ENCODE data around the gene CDH20. TPM values are rescaled to one million over a fixed set of nuclear protein-coding genes. Genes with fewer than 3 reads are reported as not detected.

CDH20 gene
- total RNA-seq, 1 experiment from 2014 or later: not detected

DNA sequence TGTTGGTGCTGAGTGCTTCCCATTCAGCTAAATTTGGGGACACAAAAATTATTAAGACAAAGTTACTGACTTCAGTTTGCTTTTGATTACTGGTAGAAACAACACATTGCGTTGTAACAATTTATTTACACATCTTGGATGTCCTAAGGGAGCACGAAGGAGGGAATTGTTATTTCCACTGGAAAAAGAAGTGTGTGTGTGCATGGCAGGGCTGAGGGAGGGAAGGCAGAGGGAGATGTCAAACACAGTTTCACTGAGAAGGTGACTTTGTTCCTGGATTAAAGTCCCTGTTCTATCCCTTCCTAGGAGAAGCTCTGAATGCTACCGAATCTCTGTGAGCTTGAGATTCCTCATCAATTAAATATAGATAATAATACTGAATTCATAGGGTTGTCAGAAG lies 3.8 kb upstream of the CDH20 start:
- Mint-ChIP-seq H3K4me1 (ENCODE audit: insufficient read depth, unreplicated experiment) (peaks cover 5% of the 10 kb centered on the region), H3K9me3 (ENCODE audit: unreplicated experiment) (no peaks in the 10 kb centered on the region), H3K4me3 (ENCODE audit: unreplicated experiment) (no peak overlapping the region), H3K27me3 (ENCODE audit: insufficient read depth, unreplicated experiment) (peaks cover 12% of the 10 kb centered on the region), H3K27ac (ENCODE audit: low read depth, unreplicated experiment) (no peak overlapping the region), H3K36me3 (ENCODE audit: insufficient read depth, unreplicated experiment) (no peaks in the 10 kb centered on the region)
- intact Hi-C loops (cut with micrococcal nuclease): loop anchor here (10.0 kb wide), 1 partner anchor 45 kb away; no protein-coding TSS in a partner anchor
- TF ChIP-seq, protein P1, sequence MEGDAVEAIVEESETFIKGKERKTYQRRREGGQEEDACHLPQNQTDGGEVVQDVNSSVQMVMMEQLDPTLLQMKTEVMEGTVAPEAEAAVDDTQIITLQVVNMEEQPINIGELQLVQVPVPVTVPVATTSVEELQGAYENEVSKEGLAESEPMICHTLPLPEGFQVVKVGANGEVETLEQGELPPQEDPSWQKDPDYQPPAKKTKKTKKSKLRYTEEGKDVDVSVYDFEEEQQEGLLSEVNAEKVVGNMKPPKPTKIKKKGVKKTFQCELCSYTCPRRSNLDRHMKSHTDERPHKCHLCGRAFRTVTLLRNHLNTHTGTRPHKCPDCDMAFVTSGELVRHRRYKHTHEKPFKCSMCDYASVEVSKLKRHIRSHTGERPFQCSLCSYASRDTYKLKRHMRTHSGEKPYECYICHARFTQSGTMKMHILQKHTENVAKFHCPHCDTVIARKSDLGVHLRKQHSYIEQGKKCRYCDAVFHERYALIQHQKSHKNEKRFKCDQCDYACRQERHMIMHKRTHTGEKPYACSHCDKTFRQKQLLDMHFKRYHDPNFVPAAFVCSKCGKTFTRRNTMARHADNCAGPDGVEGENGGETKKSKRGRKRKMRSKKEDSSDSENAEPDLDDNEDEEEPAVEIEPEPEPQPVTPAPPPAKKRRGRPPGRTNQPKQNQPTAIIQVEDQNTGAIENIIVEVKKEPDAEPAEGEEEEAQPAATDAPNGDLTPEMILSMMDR (IDR thresholded peaks at IDR 0.05; ENCODE audit: unreplicated experiment): no peak
- no TSS peak for BruUV-seq (replicated peaks)
- ChIA-PET CTCF (no interaction called here), POLR2A (no interaction called here)
- no peak for DNase-seq (ENCODE audit: unreplicated experiment)

DNA sequence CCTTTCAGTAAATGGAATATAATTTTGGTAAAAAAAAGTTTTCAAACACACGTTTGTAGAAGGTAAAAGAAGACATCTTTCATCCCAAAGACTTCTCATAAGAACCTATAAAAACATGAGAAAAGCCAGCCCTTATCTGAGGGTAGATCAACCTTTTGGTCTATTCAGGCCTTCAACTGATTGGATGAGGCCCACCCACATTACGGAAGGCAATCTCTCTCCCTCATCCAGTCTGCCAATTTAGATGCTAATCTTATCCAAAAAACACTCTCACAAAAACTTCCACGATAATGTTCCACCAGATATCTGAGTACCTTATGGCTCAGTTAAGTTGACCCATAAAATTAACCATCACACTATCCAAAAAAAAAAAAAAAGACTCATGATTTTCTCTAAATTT lies 2.2 kb upstream of the CDH20 start:
- no TSS peak for BruUV-seq (replicated peaks)
- Mint-ChIP-seq H3K36me3 (ENCODE audit: insufficient read depth, unreplicated experiment) (no peaks in the 10 kb centered on the region), H3K27me3 (ENCODE audit: insufficient read depth, unreplicated experiment) (peaks cover 25% of the 10 kb centered on the region), H3K9me3 (ENCODE audit: unreplicated experiment) (no peaks in the 10 kb centered on the region), H3K4me1 (ENCODE audit: insufficient read depth, unreplicated experiment) (peaks cover 11% of the 10 kb centered on the region), H3K4me3 (ENCODE audit: unreplicated experiment) (no peak overlapping the region), H3K27ac (ENCODE audit: low read depth, unreplicated experiment) (no peak overlapping the region)
- TF ChIP-seq, protein P1 (IDR thresholded peaks at IDR 0.05; ENCODE audit: unreplicated experiment): no peak
- ChIA-PET CTCF (interaction anchor here (0.5 to 2.1 kb wide), 2 partner anchors 99 to 171 kb away, joined by 3 to 9 read pairs; no protein-coding TSS in a partner anchor), POLR2A (no interaction called here)
- no peak for DNase-seq (ENCODE audit: unreplicated experiment)
- intact Hi-C loops (cut with micrococcal nuclease): no loop called here

DNA sequence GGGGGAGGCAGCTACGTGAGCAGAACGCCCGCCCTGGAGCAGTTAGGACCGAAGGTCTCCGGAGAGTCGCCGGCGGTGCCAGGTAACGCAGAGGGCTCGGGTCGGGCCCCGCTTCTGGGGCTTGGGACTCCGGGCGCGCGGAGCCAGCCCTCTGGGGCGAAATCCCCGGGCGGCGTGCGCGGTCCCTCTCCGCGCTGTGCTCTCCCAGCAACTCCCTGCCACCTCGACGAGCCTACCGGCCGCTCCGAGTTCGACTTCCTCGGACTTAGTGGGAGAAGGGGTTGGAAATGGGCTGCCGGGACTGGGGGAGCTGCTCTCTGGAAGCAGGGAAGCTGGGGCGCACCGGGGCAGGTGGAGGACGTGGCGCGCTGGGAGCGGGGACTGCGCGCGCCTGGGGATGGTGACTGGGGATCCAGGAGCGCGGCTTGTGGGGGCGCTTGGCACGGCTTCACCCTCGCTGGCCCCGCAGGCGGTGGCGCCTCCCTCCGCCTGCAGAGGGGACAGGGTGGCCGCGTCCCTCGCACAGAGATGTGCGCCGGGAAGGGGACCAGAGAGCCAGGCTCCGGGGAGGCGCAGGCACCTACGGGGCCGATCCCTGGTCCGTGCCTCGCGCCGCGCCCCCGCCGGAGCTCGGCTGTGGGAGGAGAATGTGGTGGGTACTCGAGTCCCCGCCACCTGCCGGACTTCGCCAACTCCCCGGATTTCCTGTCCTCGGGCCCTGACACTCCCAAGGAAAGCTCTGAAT lies 688 bp downstream of the CDH20 start:
- Mint-ChIP-seq H3K36me3 (ENCODE audit: insufficient read depth, unreplicated experiment) (no peaks in the 10 kb centered on the region), H3K4me3 (ENCODE audit: unreplicated experiment) (peak overlapping the region; percentile 25), H3K4me1 (ENCODE audit: insufficient read depth, unreplicated experiment) (peaks cover 8% of the 10 kb centered on the region), H3K27me3 (ENCODE audit: insufficient read depth, unreplicated experiment) (peaks cover 28% of the 10 kb centered on the region), H3K9me3 (ENCODE audit: unreplicated experiment) (no peaks in the 10 kb centered on the region), H3K27ac (ENCODE audit: low read depth, unreplicated experiment) (no peak overlapping the region)
- no TSS peak for BruUV-seq (replicated peaks)
- TF ChIP-seq, protein P1 (IDR thresholded peaks at IDR 0.05; ENCODE audit: unreplicated experiment): no peak
- POLR2A ChIA-PET: no interaction called here
- no peak for DNase-seq (ENCODE audit: unreplicated experiment)
- intact Hi-C loops (cut with micrococcal nuclease): no loop called here
- CTCF ChIA-PET: interaction anchor here (0.6 to 1.9 kb wide), 2 partner anchors 12 to 28 kb away, joined by 3 to 5 read pairs; no protein-coding TSS in a partner anchor

DNA sequence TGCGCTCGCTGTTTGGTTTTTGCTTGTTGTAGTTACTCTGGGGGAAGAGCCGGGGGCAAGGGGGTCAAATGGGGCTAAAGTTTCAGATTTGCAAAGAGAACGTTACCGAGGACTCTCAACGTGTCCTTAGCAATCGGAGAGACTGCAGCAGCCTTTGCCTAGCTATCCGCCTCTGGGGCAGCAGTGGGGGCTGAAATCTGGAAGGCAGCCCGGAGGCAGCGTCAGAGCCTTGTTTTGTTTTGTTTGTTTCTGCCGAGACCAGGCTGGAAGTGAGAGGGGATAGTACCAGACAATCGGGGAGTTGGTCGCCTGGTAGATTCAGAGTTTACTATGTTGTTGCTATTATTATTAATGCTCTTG lies 1.2 kb downstream of the CDH20 start:
- Mint-ChIP-seq H3K36me3 (ENCODE audit: insufficient read depth, unreplicated experiment) (no peaks in the 10 kb centered on the region), H3K4me3 (ENCODE audit: unreplicated experiment) (peak overlapping the region; percentile 25), H3K9me3 (ENCODE audit: unreplicated experiment) (no peaks in the 10 kb centered on the region), H3K27ac (ENCODE audit: low read depth, unreplicated experiment) (no peak overlapping the region), H3K4me1 (ENCODE audit: insufficient read depth, unreplicated experiment) (peaks cover 6% of the 10 kb centered on the region), H3K27me3 (ENCODE audit: insufficient read depth, unreplicated experiment) (peaks cover 28% of the 10 kb centered on the region)
- TF ChIP-seq, protein P1 (IDR thresholded peaks at IDR 0.05; ENCODE audit: unreplicated experiment): no peak
- POLR2A ChIA-PET: no interaction called here
- DNase-seq (ENCODE audit: unreplicated experiment): no peak
- BruUV-seq (replicated peaks): no TSS peak
- intact Hi-C loops (cut with micrococcal nuclease): no loop called here
- CTCF ChIA-PET: interaction anchor here (0.6 to 1.9 kb wide), 2 partner anchors 12 to 27 kb away, joined by 3 to 5 read pairs; no protein-coding TSS in a partner anchor

All from MCF 10A (cell line).